Testis (tissue), 2 donors: ENCODE data around the gene CMTR1.

Source experiments
- POLR2A ChIP-seq: fragments of 450-650 bp; IDR thresholded peaks from one replicate; pipeline ENCODE4 v1.6.1; 2017; ENCODE audit warnings: antibody characterized with exemption, mild to moderate bottlenecking, moderate library complexity
- TF ChIP-seq, protein P1 (sequence below), 3 experiments: fragments of 450-650 bp in 2 of 3; fragments of 200-600 bp in 1 of 3; sonication (generic) in 1 of 3; IDR thresholded peaks; one replicate each; pipeline ENCODE4 v1.5.1; 2016 to 2019; ENCODE audit warnings: antibody characterized with exemption in 3 of 3, mild to moderate bottlenecking in 2 of 3, moderate library complexity in 1 of 3

DNA sequence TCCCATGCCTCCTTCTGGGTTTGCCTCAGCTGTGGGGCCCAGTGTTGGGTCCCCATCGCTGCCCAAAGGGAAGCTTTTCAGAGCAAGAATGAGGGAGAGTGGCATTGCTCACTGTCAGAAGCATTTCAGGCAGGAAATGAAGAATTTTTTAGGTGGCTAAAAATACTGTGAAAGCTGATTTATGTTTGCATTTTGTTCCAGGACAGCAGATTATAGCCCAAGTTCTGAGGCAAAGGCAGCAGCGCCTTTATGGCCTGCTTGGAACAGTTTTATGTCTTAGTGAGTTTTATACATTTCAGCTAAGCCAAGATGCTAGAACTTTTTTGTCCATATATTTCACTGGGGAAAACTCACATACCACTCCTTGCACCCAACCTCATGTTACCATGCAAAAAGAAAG lies 71.0 kb downstream of the CMTR1 start:
- TF ChIP-seq, protein P1, sequence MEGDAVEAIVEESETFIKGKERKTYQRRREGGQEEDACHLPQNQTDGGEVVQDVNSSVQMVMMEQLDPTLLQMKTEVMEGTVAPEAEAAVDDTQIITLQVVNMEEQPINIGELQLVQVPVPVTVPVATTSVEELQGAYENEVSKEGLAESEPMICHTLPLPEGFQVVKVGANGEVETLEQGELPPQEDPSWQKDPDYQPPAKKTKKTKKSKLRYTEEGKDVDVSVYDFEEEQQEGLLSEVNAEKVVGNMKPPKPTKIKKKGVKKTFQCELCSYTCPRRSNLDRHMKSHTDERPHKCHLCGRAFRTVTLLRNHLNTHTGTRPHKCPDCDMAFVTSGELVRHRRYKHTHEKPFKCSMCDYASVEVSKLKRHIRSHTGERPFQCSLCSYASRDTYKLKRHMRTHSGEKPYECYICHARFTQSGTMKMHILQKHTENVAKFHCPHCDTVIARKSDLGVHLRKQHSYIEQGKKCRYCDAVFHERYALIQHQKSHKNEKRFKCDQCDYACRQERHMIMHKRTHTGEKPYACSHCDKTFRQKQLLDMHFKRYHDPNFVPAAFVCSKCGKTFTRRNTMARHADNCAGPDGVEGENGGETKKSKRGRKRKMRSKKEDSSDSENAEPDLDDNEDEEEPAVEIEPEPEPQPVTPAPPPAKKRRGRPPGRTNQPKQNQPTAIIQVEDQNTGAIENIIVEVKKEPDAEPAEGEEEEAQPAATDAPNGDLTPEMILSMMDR (IDR thresholded peaks at IDR 0.05) = no peak
- TF ChIP-seq POLR2A = no peak
